ENCODE results near the gene RNF25.

Gene RNF25

GRCh38 chr2:218659258-218659987, 12.4 kb downstream of the RNF25 start, which contains the start of the genes BCS1L and ZNF142:
BCS1L (plus strand) TSS chr2:218659683; CDS start chr2:218660988, 1,305 bp downstream.
ZNF142 (minus strand) TSS chr2:218659623; CDS start chr2:218656429, 3,194 bp downstream.
- peak within 1 kb of the TSS; percentile 82 for H3K27ac Mint-ChIP-seq
- intact Hi-C loops (cut with micrococcal nuclease): loop anchor here (1.0 kb wide), 2 partner anchors 51 to 188 kb away; partner anchors contain the start of gene TTLL4

GRCh38 chr2:218658671-218659257, 13.0 kb downstream of the RNF25 start:
- Mint-ChIP-seq H3K36me3 (ENCODE audit: low read depth) (peaks cover 84% of the 10 kb centered on the region), H3K27ac (peak overlapping the region; percentile 82), H3K9me3 (no peaks in the 10 kb centered on the region), H3K4me3 (peak overlapping the region; percentile 98), H3K27me3 (no peaks in the 10 kb centered on the region), H3K4me1 (ENCODE audit: low read depth) (peaks cover 31% of the 10 kb centered on the region)
- intact Hi-C loops (cut with micrococcal nuclease): loop anchor here (1.0 kb wide), 2 partner anchors 52 to 189 kb away; partner anchors contain the start of gene TTLL4

More at GRCh38 chr2:218659258-218659987, 12.4 kb downstream of the RNF25 start, which contains the start of the genes BCS1L and ZNF142:
- H3K27me3 Mint-ChIP-seq: no peaks in the 10 kb centered on the region
- peaks cover 31% of the 10 kb centered on the region for H3K4me1 Mint-ChIP-seq (ENCODE audit: low read depth)
- H3K9me3 Mint-ChIP-seq: no peaks in the 10 kb centered on the region
- H3K4me3 Mint-ChIP-seq: peak within 1 kb of the TSS; percentile 98
- H3K36me3 Mint-ChIP-seq (ENCODE audit: low read depth): peaks cover 84% of the 10 kb centered on the region

GRCh38 chr2:218655751-218656150, 16.1 kb downstream of the RNF25 start:
- no peaks in the 10 kb centered on the region for H3K9me3 Mint-ChIP-seq
- H3K36me3 Mint-ChIP-seq (ENCODE audit: low read depth): peaks cover 86% of the 10 kb centered on the region
- intact Hi-C loops (cut with micrococcal nuclease): no loop called here
- H3K27ac Mint-ChIP-seq: no peak overlapping the region
- no peak overlapping the region for H3K4me3 Mint-ChIP-seq
- H3K27me3 Mint-ChIP-seq: no peaks in the 10 kb centered on the region
- H3K4me1 Mint-ChIP-seq (ENCODE audit: low read depth): peaks cover 26% of the 10 kb centered on the region

- no peaks in the 10 kb centered on the region for H3K9me3 Mint-ChIP-seq
- H3K4me1 Mint-ChIP-seq (ENCODE audit: low read depth): peaks cover 4% of the 10 kb centered on the region
- no peak overlapping the region for H3K4me3 Mint-ChIP-seq
- no peak overlapping the region for H3K27ac Mint-ChIP-seq
- H3K36me3 Mint-ChIP-seq (ENCODE audit: low read depth): peaks cover 99% of the 10 kb centered on the region
- intact Hi-C loops (cut with micrococcal nuclease): no loop called here
- H3K27me3 Mint-ChIP-seq: no peaks in the 10 kb centered on the region
Measured at GRCh38 chr2:218648787-218649100, 23.1 kb downstream of the RNF25 start.

- peaks cover 4% of the 10 kb centered on the region for H3K4me1 Mint-ChIP-seq (ENCODE audit: low read depth)
- intact Hi-C loops (cut with micrococcal nuclease): no loop called here
- H3K27ac Mint-ChIP-seq: no peak overlapping the region
- no peak overlapping the region for H3K4me3 Mint-ChIP-seq
- H3K36me3 Mint-ChIP-seq (ENCODE audit: low read depth): peaks cover 99% of the 10 kb centered on the region
- no peaks in the 10 kb centered on the region for H3K9me3 Mint-ChIP-seq
- no peaks in the 10 kb centered on the region for H3K27me3 Mint-ChIP-seq
Measured at GRCh38 chr2:218648088-218648786, 23.6 kb downstream of the RNF25 start.

GRCh38 chr2:218645126-218645525, 26.7 kb downstream of the RNF25 start:
- Mint-ChIP-seq H3K9me3 (no peaks in the 10 kb centered on the region), H3K36me3 (ENCODE audit: low read depth) (peaks cover 99% of the 10 kb centered on the region), H3K27ac (no peak overlapping the region), H3K27me3 (no peaks in the 10 kb centered on the region), H3K4me1 (ENCODE audit: low read depth) (peaks cover under 1% of the 10 kb centered on the region), H3K4me3 (no peak overlapping the region)
- intact Hi-C loops (cut with micrococcal nuclease): no loop called here

GRCh38 chr2:218644721-218645120, 27.1 kb downstream of the RNF25 start:
- peaks cover 99% of the 10 kb centered on the region for H3K36me3 Mint-ChIP-seq (ENCODE audit: low read depth)
- intact Hi-C loops (cut with micrococcal nuclease): no loop called here
- H3K9me3 Mint-ChIP-seq: no peaks in the 10 kb centered on the region
- no peaks in the 10 kb centered on the region for H3K4me1 Mint-ChIP-seq (ENCODE audit: low read depth)
- no peak overlapping the region for H3K27ac Mint-ChIP-seq
- no peaks in the 10 kb centered on the region for H3K27me3 Mint-ChIP-seq
- no peak overlapping the region for H3K4me3 Mint-ChIP-seq

- H3K36me3 Mint-ChIP-seq (ENCODE audit: low read depth): peaks cover 99% of the 10 kb centered on the region
- H3K27ac Mint-ChIP-seq: no peak overlapping the region
- H3K4me3 Mint-ChIP-seq: no peak overlapping the region
- H3K4me1 Mint-ChIP-seq (ENCODE audit: low read depth): no peaks in the 10 kb centered on the region
- no peaks in the 10 kb centered on the region for H3K27me3 Mint-ChIP-seq
- H3K9me3 Mint-ChIP-seq: no peaks in the 10 kb centered on the region
- intact Hi-C loops (cut with micrococcal nuclease): no loop called here
Measured at GRCh38 chr2:218643751-218644310, 28.0 kb downstream of the RNF25 start.

GRCh38 chr2:218642786-218643185, 29.0 kb downstream of the RNF25 start:
- intact Hi-C loops (cut with micrococcal nuclease): no loop called here
- Mint-ChIP-seq H3K27ac (no peak overlapping the region), H3K4me3 (no peak overlapping the region), H3K27me3 (no peaks in the 10 kb centered on the region), H3K4me1 (ENCODE audit: low read depth) (no peaks in the 10 kb centered on the region), H3K36me3 (ENCODE audit: low read depth) (peaks cover 99% of the 10 kb centered on the region), H3K9me3 (no peaks in the 10 kb centered on the region)

GRCh38 chr2:218642121-218642656, 29.6 kb downstream of the RNF25 start:
- peaks cover 100% of the 10 kb centered on the region for H3K36me3 Mint-ChIP-seq (ENCODE audit: low read depth)
- no peaks in the 10 kb centered on the region for H3K4me1 Mint-ChIP-seq (ENCODE audit: low read depth)
- no peak overlapping the region for H3K27ac Mint-ChIP-seq
- intact Hi-C loops (cut with micrococcal nuclease): no loop called here
- H3K27me3 Mint-ChIP-seq: no peaks in the 10 kb centered on the region
- H3K4me3 Mint-ChIP-seq: no peak overlapping the region
- no peaks in the 10 kb centered on the region for H3K9me3 Mint-ChIP-seq

- no peaks in the 10 kb centered on the region for H3K9me3 Mint-ChIP-seq
- H3K4me1 Mint-ChIP-seq (ENCODE audit: low read depth): no peaks in the 10 kb centered on the region
- no peaks in the 10 kb centered on the region for H3K27me3 Mint-ChIP-seq
- no peak overlapping the region for H3K4me3 Mint-ChIP-seq
- peaks cover 96% of the 10 kb centered on the region for H3K36me3 Mint-ChIP-seq (ENCODE audit: low read depth)
- intact Hi-C loops (cut with micrococcal nuclease): loop anchor here (10.0 kb wide), 1 partner anchor 224 kb away; the partner anchor contains the start of gene VIL1
- no peak overlapping the region for H3K27ac Mint-ChIP-seq
Measured at GRCh38 chr2:218638372-218638771, 33.4 kb downstream of the RNF25 start.

GRCh38 chr2:218635719-218636118, 36.1 kb downstream of the RNF25 start:
- H3K4me3 Mint-ChIP-seq: no peak overlapping the region
- peaks cover 72% of the 10 kb centered on the region for H3K36me3 Mint-ChIP-seq (ENCODE audit: low read depth)
- H3K9me3 Mint-ChIP-seq: no peaks in the 10 kb centered on the region
- intact Hi-C loops (cut with micrococcal nuclease): loop anchor here (10.0 kb wide), 1 partner anchor 221 kb away; the partner anchor contains the start of gene VIL1
- no peaks in the 10 kb centered on the region for H3K4me1 Mint-ChIP-seq (ENCODE audit: low read depth)
- no peaks in the 10 kb centered on the region for H3K27me3 Mint-ChIP-seq
- H3K27ac Mint-ChIP-seq: no peak overlapping the region

- Mint-ChIP-seq H3K4me3 (no peak overlapping the region), H3K27me3 (no peaks in the 10 kb centered on the region), H3K27ac (no peak overlapping the region), H3K9me3 (no peaks in the 10 kb centered on the region), H3K36me3 (ENCODE audit: low read depth) (peaks cover 33% of the 10 kb centered on the region), H3K4me1 (ENCODE audit: low read depth) (no peaks in the 10 kb centered on the region)
- intact Hi-C loops (cut with micrococcal nuclease): loop anchor here (10.0 kb wide), 1 partner anchor 217 kb away; the partner anchor contains the start of gene VIL1
Measured at GRCh38 chr2:218631837-218632236, 40.0 kb downstream of the RNF25 start.

Data from dendritic cell treated with granulocyte-macrophage colony-stimulating factor and Interleukin-4, amounts not matched to agents 40 ng/mL and 50 ng/mL, for 4 days (primary cell).